Liver (tissue), 9 donors: Measurements from ENCODE around the gene PRSS27. TPM values are rescaled to one million over a fixed set of nuclear protein-coding genes. Genes with fewer than 3 reads are reported as not detected.

ENCODE experiments used
- DNase-seq: peaks from one replicate; pipeline ENCODE4 v3.0.0-alpha.2; 2017; ENCODE audit warnings: low spot score
- H3K27ac ChIP-seq, 2 donors: one replicate each; pipeline ENCODE4 v1.7.0; 2013; ENCODE audit warnings: inconsistent platforms in 2 of 2, low read length in 2 of 2, control low read depth in 1 of 2, low read depth in 1 of 2, mild to moderate bottlenecking in 1 of 2
- H3K27me3 ChIP-seq, 4 donors: one replicate each; pipeline versions ENCODE4 v1.6.1 to v1.7.0; 2013; ENCODE audit warnings: low read length in 3 of 4, inconsistent platforms in 1 of 4, mild to moderate bottlenecking in 1 of 4, moderate library complexity in 1 of 4; ENCODE audit not compliant: control insufficient read depth in 4 of 4, insufficient read depth in 4 of 4
- H3K36me3 ChIP-seq, 4 donors: one replicate each; pipeline versions ENCODE4 v1.6.1 to v1.7.0; 2013; ENCODE audit warnings: low read length in 3 of 4, mild to moderate bottlenecking in 3 of 4, low read depth in 1 of 4, moderate library complexity in 1 of 4; ENCODE audit not compliant: control insufficient read depth in 4 of 4, insufficient read depth in 3 of 4
- H3K4me1 ChIP-seq, 4 donors: one replicate each; pipeline versions ENCODE4 v1.6.1 to v1.7.0; 2013; ENCODE audit warnings: low read length in 3 of 4, mild to moderate bottlenecking in 3 of 4, moderate library complexity in 1 of 4; ENCODE audit not compliant: control insufficient read depth in 4 of 4, insufficient read depth in 4 of 4
- H3K4me3 ChIP-seq, 3 donors: one replicate each; pipeline versions ENCODE4 v1.6.1 to v1.7.0; 2013; ENCODE audit warnings: low read length in 3 of 3, control low read depth in 1 of 3, low read depth in 1 of 3, mild to moderate bottlenecking in 1 of 3
- H3K9ac ChIP-seq, 2 donors: one replicate each; pipeline ENCODE4 v1.7.0; 2013; ENCODE audit warnings: low read length in 2 of 2, mild to moderate bottlenecking in 2 of 2, moderate library complexity in 2 of 2, control low read depth in 1 of 2, low read depth in 1 of 2
- H3K9me3 ChIP-seq, 4 donors: one replicate each; pipeline versions ENCODE4 v1.6.1 to v1.7.0; 2013; ENCODE audit warnings: low read length in 3 of 4; ENCODE audit not compliant: control insufficient read depth in 4 of 4
- ATF3 ChIP-seq: IDR thresholded peaks from 2 replicates; pipeline ENCODE4 v1.6.1; 2016; ENCODE audit warnings: antibody characterized with exemption
- FOXA1 ChIP-seq: IDR thresholded peaks from 2 replicates; pipeline ENCODE4 v1.6.1; 2016; ENCODE audit warnings: antibody characterized with exemption
- FOXA2 ChIP-seq: IDR thresholded peaks from 2 replicates; pipeline ENCODE4 v1.6.1; 2016; ENCODE audit warnings: antibody characterized with exemption
- GABPA ChIP-seq, 2 donors: IDR thresholded peaks in 1 of 2; conservative IDR thresholded peaks in 1 of 2; 2 replicates each; pipeline ENCODE4 v1.6.1; 2016; ENCODE audit warnings: antibody characterized with exemption in 2 of 2, mild to moderate bottlenecking in 1 of 2, moderate library complexity in 1 of 2
- HNF4A ChIP-seq, 2 donors: conservative IDR thresholded peaks; 2 replicates each; pipeline ENCODE4 v1.6.1; 2016; ENCODE audit warnings: antibody characterized with exemption in 2 of 2, mild to moderate bottlenecking in 2 of 2
- JUND ChIP-seq, 2 donors: IDR thresholded peaks; 2 replicates each; pipeline ENCODE4 v1.6.1; 2016; ENCODE audit warnings: antibody characterized with exemption in 2 of 2
- MAX ChIP-seq: IDR thresholded peaks from 2 replicates; pipeline ENCODE4 v1.6.1; 2016; ENCODE audit warnings: antibody characterized with exemption
- NR2F2 ChIP-seq: IDR thresholded peaks from 2 replicates; pipeline ENCODE4 v1.6.1; 2016; ENCODE audit warnings: antibody characterized with exemption
- RAD21 ChIP-seq, 2 donors: IDR thresholded peaks; 2 replicates each; pipeline ENCODE4 v1.6.1; 2016; ENCODE audit warnings: antibody characterized with exemption in 2 of 2, mild to moderate bottlenecking in 2 of 2
- REST ChIP-seq: IDR thresholded peaks from 2 replicates; pipeline ENCODE4 v1.6.1; 2016; ENCODE audit warnings: antibody characterized with exemption, mild to moderate bottlenecking
- SP1 ChIP-seq: IDR thresholded peaks from 2 replicates; pipeline ENCODE4 v1.6.1; 2018; ENCODE audit warnings: antibody characterized with exemption, mild to moderate bottlenecking
- TAF1 ChIP-seq: conservative IDR thresholded peaks from 2 replicates; pipeline ENCODE4 v1.6.1; 2016; ENCODE audit warnings: antibody characterized with exemption, mild to moderate bottlenecking
- YY1 ChIP-seq: IDR thresholded peaks from 2 replicates; pipeline ENCODE4 v1.6.1; 2016; ENCODE audit warnings: antibody characterized with exemption, mild to moderate bottlenecking
- WGBS: extraction: QIAGEN DNeasy Blood & Tissue Kit; methylation state at CpG from one replicate; pipeline ENCODE4 v1.1.7; 2013; 5-methylcytosine and 5-hydroxymethylcytosine counted together
- polyA plus RNA-seq, 2 donors: library from polyadenylated mRNA; stranded (reverse) in 1 of 2; unstranded in 1 of 2; fragments of 200-250 nt in 1 of 2; fragments of >200 nt in 1 of 2; fragmentation: Nextera tagmentation in 1 of 2; extraction: Ambion mirVana in 1 of 2; gene quantifications; one replicate each; pipeline versions ENCODE4 v1.2.1 to v1.2.3, GENCODE V29; 2013 to 2015
- total RNA-seq, 2 donors: library from RNA; depleted of rRNA; stranded (reverse); fragments of >200 nt; gene quantifications; one replicate each; pipeline ENCODE4 v1.2.3, GENCODE V29; 2014
- donor health status: healthy.
- donor health status: healthy.
- donor health status: healthy.
- donor health status: healthy.
- donor health status: healthy.

Gene PRSS27
- total and polyA plus RNA-seq, 4 donors = 0.05 to 1.5 (median 0.22) TPM; not detected in 1

- no peaks in the 10 kb centered on the region for H3K27me3 ChIP-seq
- no peaks in the 10 kb centered on the region for H3K4me1 ChIP-seq
- no peak for TF ChIP-seq JUND (IDR thresholded peaks at IDR 0.05)
- no peak for TF ChIP-seq YY1
- TF ChIP-seq SP1 = no peak
- TF ChIP-seq REST = no peak
- TF ChIP-seq MAX = no peak
- TF ChIP-seq TAF1 = no peak
- TF ChIP-seq GABPA (IDR thresholded peaks at IDR 0.05 in 1 of 2, conservative IDR thresholded peaks at IDR 0.05 in 1 of 2) = no peak
- TF ChIP-seq HNF4A (conservative IDR thresholded peaks at IDR 0.05) = no peak
- TF ChIP-seq NR2F2 = no peak
- no peak for TF ChIP-seq FOXA2
- TF ChIP-seq FOXA1 = no peak
- TF ChIP-seq ATF3 = no peak
- no peak overlapping the region for H3K4me3 ChIP-seq
- peaks cover 7 to 24% (median 12%) of the 10 kb centered on the region in 4 donors for H3K36me3 ChIP-seq
- H3K9ac ChIP-seq = no peak overlapping the region
- DNase-seq = no peak
- no peaks in the 10 kb centered on the region for H3K9me3 ChIP-seq
- 64% methylated on average over 22 of the region's 22 CpGs for WGBS
- no peak overlapping the region for H3K27ac ChIP-seq
Measured at GRCh38 chr16:2711370-2712062, 8.5 kb downstream of the PRSS27 start.

- Histone ChIP-seq H3K27me3 (no peaks in the 10 kb centered on the region), H3K9ac (no peak overlapping the region), H3K4me1 (no peaks in the 10 kb centered on the region), H3K4me3 (no peak overlapping the region), H3K36me3 (peaks cover 7 to 24% (median 12%) of the 10 kb centered on the region in 4 donors), H3K27ac (no peak overlapping the region), H3K9me3 (no peaks in the 10 kb centered on the region)
- 66% methylated on average over 11 of the region's 11 CpGs for WGBS
- no peak for DNase-seq
- TF ChIP-seq GABPA (IDR thresholded peaks at IDR 0.05 in 1 of 2, conservative IDR thresholded peaks at IDR 0.05 in 1 of 2) = no peak
Measured at GRCh38 chr16:2710711-2711231, 9.3 kb downstream of the PRSS27 start.

GRCh38 chr16:2710021-2710710 lies 9.9 kb downstream of the PRSS27 start:
- WGBS = 93% methylated on average over 20 of the region's 20 CpGs
- Histone ChIP-seq H3K27me3 (no peaks in the 10 kb centered on the region), H3K4me1 (no peaks in the 10 kb centered on the region), H3K4me3 (no peak overlapping the region), H3K36me3 (peaks cover 7 to 28% (median 13%) of the 10 kb centered on the region in 4 donors), H3K9me3 (no peaks in the 10 kb centered on the region), H3K27ac (no peak overlapping the region), H3K9ac (no peak overlapping the region)
- no peak for DNase-seq
- TF ChIP-seq RAD21 (IDR thresholded peaks at IDR 0.05) (no peak), YY1 (no peak)
